Activated CD4-positive, alpha-beta T cell treated with anti-CD3 and anti-CD28 coated beads, Interleukin-2, amount 50 U/mL, for 16 hours (primary cell): ENCODE data around the gene SLC6A6.

ENCODE experiments used
- DNase-seq: peaks from one replicate; pipeline ENCODE4 v3.0.0-alpha.2; 2020

SLC6A6 gene

DNA sequence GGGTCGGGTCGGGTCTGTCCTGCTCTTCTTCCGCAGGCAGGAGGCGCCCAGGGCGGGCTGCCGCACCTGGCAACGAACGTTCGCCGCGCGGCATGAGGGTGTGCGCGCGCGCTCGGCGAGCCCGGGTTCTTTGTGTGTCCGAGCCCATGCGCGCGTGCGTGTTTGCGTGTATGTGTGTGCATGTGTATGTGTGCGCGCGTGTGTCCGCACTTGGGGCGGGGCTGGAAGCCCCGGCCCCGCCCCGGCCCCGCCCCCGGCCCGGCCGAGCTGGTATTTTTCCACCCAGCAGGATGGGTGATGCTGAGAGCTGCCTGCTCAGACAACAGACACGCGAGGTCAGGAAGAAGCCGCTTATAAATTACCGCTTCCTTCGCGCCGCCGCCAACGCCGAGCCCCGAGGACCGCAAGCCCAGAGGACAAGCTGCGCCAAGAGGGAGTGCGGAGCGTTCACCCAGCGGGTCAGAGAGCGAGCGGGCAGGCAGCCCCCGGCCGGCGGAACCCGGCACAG lies at the start of gene SLC6A6:
Gene SLC6A6, plus strand, starts transcription at position 303 of the 508 bp plus-strand sequence. CDS start 41,029 bp downstream, outside the sequence.
- peak; percentile 96 for DNase-seq

DNA sequence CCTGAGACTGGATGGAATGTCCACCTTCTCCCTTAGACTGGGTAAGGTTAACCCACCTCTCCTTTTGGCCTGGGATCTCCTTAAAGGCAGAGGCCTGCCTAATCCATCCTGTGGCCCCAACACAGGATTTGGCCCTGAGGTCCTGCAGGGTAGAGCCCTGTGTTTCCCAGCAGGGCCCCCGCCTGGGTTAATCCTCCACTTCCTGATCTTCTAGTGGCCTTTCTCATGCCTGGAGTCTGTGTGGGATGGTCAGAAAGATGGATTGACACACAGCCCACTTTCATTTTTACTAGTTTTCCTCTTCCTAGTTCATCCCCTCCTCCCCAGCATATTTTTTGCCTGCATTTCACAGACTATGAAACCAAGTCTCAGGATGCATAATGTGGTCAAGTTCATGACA lies 48.9 kb upstream of the SLC6A6 start:
- DNase-seq: no peak

- no peak for DNase-seq
Measured at GRCh38 chr3:14357463-14357862, 44.9 kb upstream of the SLC6A6 start.

- DNase-seq: no peak
Measured at GRCh38 chr3:14358426-14359211, 43.8 kb upstream of the SLC6A6 start.

- no peak for DNase-seq
Measured at GRCh38 chr3:14359348-14359747, 43.1 kb upstream of the SLC6A6 start.

GRCh38 chr3:14360123-14360881 lies 42.1 kb upstream of the SLC6A6 start:
- DNase-seq: no peak

GRCh38 chr3:14361068-14361677 lies 41.2 kb upstream of the SLC6A6 start:
- no peak for DNase-seq

DNA sequence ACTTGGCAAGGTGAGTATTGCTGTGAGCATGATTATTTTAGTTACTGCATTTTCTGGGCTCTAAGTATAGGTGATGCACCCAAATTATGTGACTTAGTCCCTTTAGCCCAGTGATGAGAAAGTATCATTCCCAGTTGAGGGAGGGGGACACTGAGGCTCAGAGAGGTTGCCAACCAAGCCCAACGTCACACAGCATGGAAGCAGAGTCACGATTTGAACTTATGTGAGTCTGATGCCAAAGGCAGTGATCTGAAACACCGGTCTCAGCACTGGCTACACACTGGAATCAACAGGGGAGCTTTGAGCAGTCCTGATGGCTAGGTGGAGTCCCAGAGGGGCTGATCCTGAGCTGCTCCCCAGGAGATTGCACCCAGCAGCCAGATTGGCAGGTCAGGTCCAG lies 39.5 kb upstream of the SLC6A6 start:
- no peak for DNase-seq

DNA sequence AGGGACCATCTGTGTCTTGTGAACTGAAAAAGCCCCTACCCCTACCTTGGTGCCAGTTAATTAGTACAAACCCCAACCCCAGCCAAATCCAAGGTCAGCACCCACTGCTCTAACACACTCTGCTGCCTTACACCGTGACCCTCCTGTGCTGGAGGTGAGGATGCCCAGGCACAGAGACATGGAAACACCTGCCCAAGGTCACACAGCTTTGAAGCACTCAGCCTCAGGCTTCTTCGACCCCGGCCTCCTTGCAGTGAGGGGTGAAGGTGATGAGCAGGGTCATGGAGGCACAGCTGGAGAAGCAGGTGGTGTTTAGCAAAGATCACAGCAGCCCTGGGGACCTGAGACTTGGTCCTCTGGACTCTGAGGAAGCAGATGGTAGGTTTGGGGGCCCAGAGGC lies 39.0 kb upstream of the SLC6A6 start:
- DNase-seq: no peak

- no peak for DNase-seq
Measured at GRCh38 chr3:14363991-14364390, 38.4 kb upstream of the SLC6A6 start.

DNA sequence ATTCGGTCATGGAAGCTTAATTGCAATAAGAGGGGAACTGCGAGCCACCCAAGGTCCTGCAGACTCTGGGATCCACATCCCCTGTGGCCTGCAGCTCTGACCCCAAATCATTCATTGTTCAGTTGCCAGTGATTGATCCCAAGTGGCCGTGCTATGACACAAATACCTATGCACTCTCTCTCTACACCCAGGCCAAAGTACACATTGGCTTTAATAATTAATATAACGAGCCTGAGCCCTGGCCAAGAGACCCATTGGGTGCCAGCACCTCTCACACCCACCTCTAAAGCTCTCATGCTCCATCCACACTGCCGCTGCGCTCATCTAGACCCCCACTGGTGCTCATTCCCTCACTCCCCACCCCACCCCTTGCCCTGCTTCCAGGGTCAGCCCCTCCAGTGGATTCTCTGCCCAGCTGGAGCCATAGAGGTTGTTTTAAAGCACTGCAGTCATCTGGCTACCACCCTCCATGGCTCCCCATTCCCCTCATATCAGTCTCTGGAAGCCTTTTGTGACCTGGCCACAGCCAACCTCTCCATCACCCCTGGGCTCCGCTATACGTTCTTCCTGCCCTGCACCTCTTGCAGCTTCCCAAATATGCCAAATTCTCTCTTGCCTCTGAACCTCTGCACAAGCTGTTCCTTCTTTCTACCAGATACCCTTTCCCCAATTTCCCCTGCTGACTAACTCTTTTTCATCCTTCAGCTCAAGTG lies 37.7 kb upstream of the SLC6A6 start:
- no peak for DNase-seq

GRCh38 chr3:14366248-14366647 lies 36.2 kb upstream of the SLC6A6 start:
- no peak for DNase-seq

DNA sequence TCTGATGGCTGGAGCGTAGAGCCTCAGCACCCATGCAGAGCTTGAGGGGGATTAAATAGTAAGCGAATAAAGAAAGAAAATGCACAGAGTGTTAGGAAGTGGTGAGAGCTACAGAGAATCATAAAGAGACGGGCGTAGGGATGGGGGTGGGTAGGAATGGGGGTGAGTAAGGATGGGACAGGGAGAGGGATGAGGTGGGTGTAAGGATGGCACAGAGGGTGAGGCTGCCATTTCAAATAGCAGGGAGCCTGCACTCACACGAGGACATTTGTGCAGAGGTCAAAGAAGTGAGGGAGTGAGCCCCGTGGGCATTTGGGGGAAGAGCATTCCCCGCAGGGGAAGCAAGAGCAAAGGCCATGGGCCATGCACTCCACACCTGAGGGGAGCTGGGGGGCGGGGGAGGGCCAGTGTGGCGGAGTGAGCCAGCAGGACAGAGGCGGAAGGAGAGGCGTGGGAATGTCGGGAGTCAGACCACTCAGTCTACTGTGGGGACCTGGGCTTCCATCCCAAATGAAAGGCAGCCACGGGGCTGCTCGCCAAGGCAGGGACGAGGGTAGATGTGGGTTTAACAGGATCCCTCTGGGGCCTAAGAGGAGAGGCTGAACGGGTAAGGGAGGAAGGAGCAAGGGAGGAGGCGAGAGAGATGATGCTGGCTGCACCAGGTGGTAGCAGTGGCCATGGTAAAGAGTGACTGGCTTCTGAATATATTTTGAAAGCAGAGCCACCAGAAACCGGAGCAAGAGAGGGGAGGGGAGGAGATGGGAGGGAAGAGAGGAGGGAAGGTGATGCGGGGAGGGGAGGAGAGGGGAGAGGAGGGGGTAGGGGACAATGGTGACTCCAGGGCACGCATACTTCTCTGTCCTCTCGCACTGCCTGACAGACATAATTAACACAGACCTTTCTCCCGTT lies 35.2 kb upstream of the SLC6A6 start:
- no peak for DNase-seq

DNA sequence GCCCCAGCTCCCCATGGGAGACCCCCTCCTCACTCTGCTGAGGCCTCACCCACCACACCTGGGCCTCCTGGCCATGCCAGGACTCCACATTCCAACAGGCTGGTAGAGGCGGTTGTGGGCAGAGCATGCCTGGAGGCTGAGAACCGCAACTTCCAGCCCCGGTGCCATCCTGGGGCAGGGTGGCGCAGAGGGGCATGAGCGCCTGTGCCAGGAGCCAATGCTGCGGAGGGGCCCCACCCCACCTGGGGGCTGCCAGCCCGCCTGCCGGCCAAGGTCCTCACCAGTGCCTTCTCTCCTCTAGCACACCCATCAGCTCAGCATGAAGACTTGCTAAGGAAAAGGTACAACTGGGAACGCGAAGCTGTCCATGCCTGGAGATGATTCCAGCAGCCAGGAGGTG lies 34.3 kb upstream of the SLC6A6 start:
- DNase-seq: no peak

- DNase-seq: no peak
Measured at GRCh38 chr3:14368885-14369284, 33.5 kb upstream of the SLC6A6 start.

- DNase-seq: no peak
Measured at GRCh38 chr3:14369675-14370669, 32.4 kb upstream of the SLC6A6 start.

GRCh38 chr3:14370720-14371572 lies 31.5 kb upstream of the SLC6A6 start:
- DNase-seq: no peak

- no peak for DNase-seq
Measured at GRCh38 chr3:14371573-14372474, 30.6 kb upstream of the SLC6A6 start.
